Transverse colon (tissue), 4 donors: ENCODE data around the gene PDIA5. TPM values are rescaled to one million over a fixed set of nuclear protein-coding genes. Genes with fewer than 3 reads are reported as not detected.

ENCODE experiments used
- DNase-seq: peaks from one replicate; pipeline ENCODE4 v3.0.0-alpha.2; 2019
- H3K27ac ChIP-seq, 4 donors: fragments of 200-600 bp; sonication (generic); 2 replicates each; pipeline ENCODE4 v1.5.1; 2016 to 2018; ENCODE audit warnings: inconsistent platforms in 4 of 4
- H3K27me3 ChIP-seq: fragments of 200-600 bp; sonication (generic); 2 replicates; pipeline ENCODE4 v1.5.1; 2017; ENCODE audit warnings: inconsistent platforms
- H3K36me3 ChIP-seq, 4 donors: fragments of 200-600 bp; sonication (generic); 2 replicates each; pipeline ENCODE4 v1.5.1; 2017 to 2019; ENCODE audit warnings: inconsistent platforms in 4 of 4
- H3K4me1 ChIP-seq, 4 donors: fragments of 200-600 bp; sonication (generic); 2 replicates each; pipeline ENCODE4 v1.5.1; 2017 to 2020; ENCODE audit warnings: inconsistent platforms in 4 of 4
- H3K4me3 ChIP-seq, 4 donors: fragments of 200-600 bp; sonication (generic); 1 replicate in 1 of 4; 2 replicates in 3 of 4; pipeline versions ENCODE4 v1.5.1 to v1.6.1; 2017 to 2019; ENCODE audit warnings: inconsistent platforms in 4 of 4
- H3K9me3 ChIP-seq, 2 donors: fragments of 200-600 bp; sonication (generic); 2 replicates each; pipeline ENCODE4 v1.5.1; 2017 to 2019; ENCODE audit warnings: inconsistent platforms in 2 of 2
- CTCF ChIP-seq, 5 experiments: fragments of 200-600 bp in 3 of 5; fragments of 450-650 bp in 2 of 5; sonication (generic) in 3 of 5; IDR thresholded peaks; 1 replicate in 2 of 5; 2 replicates in 3 of 5; pipeline ENCODE4 v1.5.1; 2016 to 2017; ENCODE audit warnings: antibody characterized with exemption in 5 of 5, inconsistent platforms in 3 of 5, mild to moderate bottlenecking in 2 of 5, moderate library complexity in 1 of 5
- EP300 ChIP-seq: sonication (generic); formaldehyde crosslinking; IDR thresholded peaks from one replicate; pipeline ENCODE4 v1.6.1; 2017; ENCODE audit warnings: antibody characterized with exemption, low read depth
- POLR2A ChIP-seq: fragments of 450-650 bp; IDR thresholded peaks from one replicate; pipeline ENCODE4 v1.6.1; 2016; ENCODE audit warnings: antibody characterized with exemption, mild to moderate bottlenecking, moderate library complexity
- POLR2AphosphoS5 ChIP-seq, 3 donors: sonication (generic); formaldehyde crosslinking; IDR thresholded peaks; one replicate each; pipeline ENCODE4 v1.6.1; 2016; ENCODE audit warnings: antibody characterized with exemption in 3 of 3
- WGBS, 2 donors: methylation state at CpG; one replicate each; pipeline ENCODE4 v1.1.5; 2018; ENCODE audit warnings: low coverage in 1 of 2; 5-methylcytosine and 5-hydroxymethylcytosine counted together
- in situ Hi-C, 4 donors: fragments of 200-750 bp; cut with MboI; loops; one replicate each; pipeline versions ENCODE4 v1.15.0 to v1.15.1; 2017; ENCODE audit warnings: low sequenced_read_pairs in 3 of 4, low pct_ligation_motif_present in 1 of 4, low pct_unique_long_range_greater_than_20kb in 1 of 4
- intact Hi-C: fragments of 100-400 bp; cut with DNase I; formaldehyde crosslinking; loops from one replicate; pipeline ENCODE4 v1.15.1; 2023; ENCODE audit warnings: low total_unique reads
- total RNA-seq, 4 donors: library from RNA; depleted of rRNA; stranded (reverse); fragments of >200 nt; gene quantifications; one replicate each; pipeline ENCODE4 v1.1.0, GENCODE V29; 2016

The PDIA5 gene
- total RNA-seq, 4 donors from 2014 or later = 17.3 to 185 (median 65.1) TPM

GRCh38 chr3:123156276-123156995 is 89.6 kb downstream of the PDIA5 start:
- no peak for DNase-seq
- WGBS, 2 donors = 97% methylated on average over 15 of the region's 15 CpGs; no CpG with 5 or more reads in 1 of the 2 donors
- intact Hi-C loops (no loop called here), in situ Hi-C loops (no loop called here)
- Histone ChIP-seq H3K27me3 (no peaks in the 10 kb centered on the region), H3K9me3 (no peaks in the 10 kb centered on the region), H3K4me3 (no peak overlapping the region), H3K4me1 (no peaks in the 10 kb centered on the region), H3K36me3 (no peaks in the 10 kb centered on the region), H3K27ac (no peak overlapping the region)
- no peak for TF ChIP-seq POLR2A
- TF ChIP-seq EP300 = no peak
- no peak for TF ChIP-seq POLR2AphosphoS5 (IDR thresholded peaks at IDR 0.05)
- no peak for TF ChIP-seq CTCF (IDR thresholded peaks at IDR 0.05)

GRCh38 chr3:123157209-123157597 is 90.4 kb downstream of the PDIA5 start:
- DNase-seq = no peak
- no peaks in the 10 kb centered on the region for H3K36me3 ChIP-seq

GRCh38 chr3:123157598-123158287 is 90.9 kb downstream of the PDIA5 start:
- no peaks in the 10 kb centered on the region for H3K4me1 ChIP-seq
- H3K4me3 ChIP-seq = no peak overlapping the region
- H3K9me3 ChIP-seq = no peaks in the 10 kb centered on the region
- no peaks in the 10 kb centered on the region for H3K36me3 ChIP-seq
- no peak for DNase-seq
- intact Hi-C loops = no loop called here
- TF ChIP-seq POLR2AphosphoS5 (IDR thresholded peaks at IDR 0.05) (no peak), CTCF (IDR thresholded peaks at IDR 0.05) (no peak), EP300 (no peak), POLR2A (no peak)
- H3K27me3 ChIP-seq = no peaks in the 10 kb centered on the region
- in situ Hi-C loops = no loop called here
- H3K27ac ChIP-seq = no peak overlapping the region
- WGBS, 2 donors = 59 to 75% methylated on average over 1 to 4 of the region's 4 CpGs

More at GRCh38 chr3:123157209-123157597, 90.4 kb downstream of the PDIA5 start:
- Histone ChIP-seq H3K9me3 (no peaks in the 10 kb centered on the region), H3K27me3 (no peaks in the 10 kb centered on the region), H3K4me1 (no peaks in the 10 kb centered on the region), H3K27ac (no peak overlapping the region), H3K4me3 (no peak overlapping the region)
- TF ChIP-seq POLR2AphosphoS5 (IDR thresholded peaks at IDR 0.05) (no peak), POLR2A (no peak), CTCF (IDR thresholded peaks at IDR 0.05) (no peak), EP300 (no peak)
- intact Hi-C loops (no loop called here), in situ Hi-C loops (no loop called here)
- WGBS, 2 donors = 70% methylated on average over 2 of the region's 2 CpGs; no CpG with 5 or more reads in 1 of the 2 donors

- intact Hi-C loops = no loop called here
- H3K27me3 ChIP-seq = no peaks in the 10 kb centered on the region
- H3K9me3 ChIP-seq = no peaks in the 10 kb centered on the region
- WGBS, 2 donors = 69 to 92% methylated on average over 2 to 4 of the region's 4 CpGs
- H3K36me3 ChIP-seq = no peaks in the 10 kb centered on the region
- no peak for DNase-seq
- H3K4me3 ChIP-seq = no peak overlapping the region
- no peak overlapping the region for H3K27ac ChIP-seq
- no peak for TF ChIP-seq POLR2A
- no peak for TF ChIP-seq EP300
- no peaks in the 10 kb centered on the region for H3K4me1 ChIP-seq
- in situ Hi-C loops = no loop called here
Observed at GRCh38 chr3:123158330-123158729, 91.5 kb downstream of the PDIA5 start.
